ENCODE results near the gene EXOC3L2. TPM values are rescaled to one million over a fixed set of nuclear protein-coding genes. Genes with fewer than 3 reads are reported as not detected.

The EXOC3L2 gene
- total and polyA plus RNA-seq, 2 of the 8 experiments (the other 6 are each of a cell fraction or from before 2014, with no cell fraction given): 1.4 to 1.6 TPM

DNA sequence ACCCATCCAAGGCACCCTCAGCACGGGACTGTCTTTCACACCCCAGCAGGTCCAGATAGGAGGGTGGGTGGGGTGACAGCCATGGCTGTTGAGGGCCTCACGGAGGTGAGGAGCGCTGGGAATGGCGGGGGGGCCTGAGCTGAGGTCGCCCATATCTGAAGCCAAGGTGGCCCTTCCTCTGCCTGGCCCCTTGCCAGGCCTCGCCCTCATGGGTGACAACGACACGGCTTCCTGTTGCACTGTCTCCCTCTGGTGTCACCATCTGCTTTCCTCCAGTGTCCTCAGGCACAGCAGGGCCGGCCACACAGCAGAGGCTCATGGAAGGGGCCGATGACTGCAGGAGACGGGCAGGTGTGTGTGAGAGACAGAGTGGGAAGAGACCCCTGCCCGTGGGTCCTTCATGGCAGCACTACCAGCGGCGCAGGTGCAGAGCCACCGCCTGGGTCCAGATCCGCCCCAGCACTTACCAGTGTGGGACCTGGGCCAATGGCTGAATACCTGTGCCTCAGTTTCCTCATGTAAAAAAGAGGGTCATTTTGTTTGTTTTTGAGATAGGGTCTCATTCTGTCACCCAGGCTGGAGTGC, 76.3 kb downstream of the EXOC3L2 start:
- H3K9ac ChIP-seq (replicated peaks in 1 of 4; ENCODE audit: extremely low read depth in 1 of 4, low read depth in 3 of 4, low read length in 3 of 4): no peak overlapping the region
- no peak overlapping the region for H3K27ac ChIP-seq (ENCODE audit: low read depth, low read length)
- H2BK120ac ChIP-seq (replicated peaks; ENCODE audit: low read depth, low read length): no peak overlapping the region
- H3K9me3 ChIP-seq (ENCODE audit: insufficient read depth in 2 of 2, low read depth in 1 of 2, low read length in 1 of 2): no peaks in the 10 kb centered on the region
- H4K20me1 ChIP-seq (replicated peaks in 1 of 2; ENCODE audit: control insufficient read depth in 1 of 2, insufficient read depth in 2 of 2, low read length in 2 of 2): peaks cover 0 to 13% of the 10 kb centered on the region in 2 experiments
- no peak overlapping the region for H3K4me3 ChIP-seq (ENCODE audit: extremely low read depth in 1 of 4, insufficient read depth in 2 of 4, low read depth in 3 of 4, low read length in 4 of 4)
- DNase-seq (ENCODE audit: low read depth in 1 of 2, low spot score in 2 of 2) (no peak), FAIRE-seq (no peak)
- peaks cover 0 to 5% (median 2%) of the 10 kb centered on the region in 4 experiments; a peak in 4 of 7 replicates for H3K4me1 ChIP-seq (replicated peaks in 1 of 4; ENCODE audit: control insufficient read depth in 3 of 4, insufficient read depth in 4 of 4, low read length in 3 of 4)
- H4K8ac ChIP-seq (ENCODE audit: extremely low read depth, insufficient read depth, low read length): peak overlapping the region; percentile 57; the same call in 1 of the 2 replicates
- no peaks in the 10 kb centered on the region; the same call in none of the 2 replicates for H3K79me1 ChIP-seq (ENCODE audit: low read depth, low read length)
- no peak overlapping the region for H2BK5ac ChIP-seq (ENCODE audit: low read depth, low read length)
- no peaks in the 10 kb centered on the region for H3K79me2 ChIP-seq (ENCODE audit: control insufficient read depth in 1 of 2, insufficient read depth in 2 of 2, low read length in 2 of 2)
- H2BK12ac ChIP-seq (ENCODE audit: low read depth, low read length): no peak overlapping the region
- no peaks in the 10 kb centered on the region for H3K27me3 ChIP-seq (replicated peaks in 1 of 4; ENCODE audit: control insufficient read depth in 3 of 4, extremely low read depth in 1 of 4, insufficient read depth in 3 of 4, low read length in 3 of 4)
- ChIA-PET CTCF (ENCODE audit: partially characterized antibody) (interaction anchor here (1.6 kb wide), 1 partner anchor 16 kb away, joined by 5 read pairs; no protein-coding TSS in a partner anchor), POLR2A (ENCODE audit: partially characterized antibody) (interaction anchor here (1.1 to 3.6 kb wide), 3 partner anchors 9 to 77 kb away, joined by 3 to 14 read pairs (median 4); partner anchors contain the start of gene NKPD1)
- no peak overlapping the region for H2AK5ac ChIP-seq (ENCODE audit: low read depth, low read length)
- H3K36me3 ChIP-seq (ENCODE audit: control insufficient read depth in 2 of 4, insufficient read depth in 4 of 4, low read length in 3 of 4): no peaks in the 10 kb centered on the region
- H3K23ac ChIP-seq (ENCODE audit: insufficient read length): no peak overlapping the region
- no peak overlapping the region for H4K5ac ChIP-seq (ENCODE audit: insufficient read length, low read depth, low read length)
- H2BK15ac ChIP-seq (ENCODE audit: low read length): no peak overlapping the region
- H3K56ac ChIP-seq (replicated peaks; ENCODE audit: insufficient read length, low read depth, low read length): no peak overlapping the region
- no peak overlapping the region for H2AFZ ChIP-seq (ENCODE audit: low read length)
- no peak for TF ChIP-seq KDM5A (IDR thresholded peaks at IDR 0.05; ENCODE audit: low read length)
- TF ChIP-seq RBBP5 (IDR thresholded peaks at IDR 0.05; ENCODE audit: borderline replicate concordance, low read depth, low read length): no peak
- no peak for TF ChIP-seq SP2 (IDR thresholded peaks at IDR 0.05; ENCODE audit: low read length)
- H3K23me2 ChIP-seq (ENCODE audit: low read depth, low read length): no peaks in the 10 kb centered on the region
- WGBS, 2 experiments (ENCODE audit: extremely low coverage in 1 of 2, insufficient coverage in 1 of 2, insufficient read length in 1 of 2, insufficient replicate concordance in 2 of 2, low coverage in 1 of 2, low lambda C conversion rate in 2 of 2, missing lambda C conversion rate in 1 of 2): 95% methylated on average over 14 of the region's 16 CpGs; no CpG with 5 or more reads in 1 of the 2 experiments
- no peak overlapping the region for H3K14ac ChIP-seq (ENCODE audit: insufficient read length)
- H3K18ac ChIP-seq (ENCODE audit: extremely low read depth, low read length): no peak overlapping the region
- H3K4me2 ChIP-seq (ENCODE audit: insufficient read depth in 1 of 2, low read depth in 2 of 2, low read length in 2 of 2): no peak overlapping the region
- H2BK20ac ChIP-seq (ENCODE audit: low read length): no peak overlapping the region
- H4K91ac ChIP-seq (replicated peaks; ENCODE audit: insufficient read length, low read length): no peak overlapping the region
- no peak overlapping the region for H3K4ac ChIP-seq (replicated peaks; ENCODE audit: insufficient read length, low read depth, low read length)

Measured in H1 (cell line).